DMS53 (cell line): ENCODE data around the gene PGPEP1.
"Not testable (repeated sequence)": the region's sequence is repeated elsewhere in the genome, so short reads cannot be mapped to it uniquely, and the experiment has no call there.

Experiments
- DNase-seq: peaks from one replicate; lab custom pipeline; 2025; lab: John Stamatoyannopoulos, UW

Gene PGPEP1

GRCh38 chr19:18332917-18333530, 7.4 kb upstream of the PGPEP1 start:
- DNase-seq, result no peak

GRCh38 chr19:18333680-18334079, 6.7 kb upstream of the PGPEP1 start:
- DNase-seq, result no peak

GRCh38 chr19:18336121-18336520, 4.3 kb upstream of the PGPEP1 start:
- DNase-seq, result no peak

DNA sequence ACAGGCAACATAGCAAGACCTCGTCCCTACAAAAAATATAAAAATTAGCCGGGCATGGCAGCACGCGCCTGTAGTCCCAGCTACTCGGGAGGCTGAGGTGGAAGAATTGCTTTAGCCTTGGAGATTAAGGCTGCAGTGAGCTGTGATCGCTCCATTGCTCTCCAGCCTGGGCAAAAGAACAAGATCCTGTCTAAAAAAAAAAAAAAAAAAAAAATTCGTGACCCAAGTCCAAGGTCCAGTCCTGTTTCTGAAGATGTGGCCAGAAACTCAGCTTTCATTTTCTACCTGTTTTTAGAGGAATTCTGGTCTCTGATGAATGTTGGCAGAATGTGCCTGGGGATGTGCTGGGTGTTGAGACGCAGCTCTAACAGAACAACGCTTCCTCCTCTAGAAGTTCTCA, 1.9 kb upstream of the PGPEP1 start:
- DNase-seq, result peak; percentile 30

GRCh38 chr19:18339723-18340122, 675 bp upstream of the PGPEP1 start:
- peak; percentile 46 for DNase-seq

- DNase-seq, result peak; percentile 70
Measured at GRCh38 chr19:18340990-18341868, 831 bp downstream of the PGPEP1 start.

- DNase-seq, result no peak
Measured at GRCh38 chr19:18342090-18342632, 1.8 kb downstream of the PGPEP1 start.

- no peak for DNase-seq
Measured at GRCh38 chr19:18344582-18344950, 4.2 kb downstream of the PGPEP1 start.

- DNase-seq, result no peak
Measured at GRCh38 chr19:18345296-18345695, 4.9 kb downstream of the PGPEP1 start.

DNA sequence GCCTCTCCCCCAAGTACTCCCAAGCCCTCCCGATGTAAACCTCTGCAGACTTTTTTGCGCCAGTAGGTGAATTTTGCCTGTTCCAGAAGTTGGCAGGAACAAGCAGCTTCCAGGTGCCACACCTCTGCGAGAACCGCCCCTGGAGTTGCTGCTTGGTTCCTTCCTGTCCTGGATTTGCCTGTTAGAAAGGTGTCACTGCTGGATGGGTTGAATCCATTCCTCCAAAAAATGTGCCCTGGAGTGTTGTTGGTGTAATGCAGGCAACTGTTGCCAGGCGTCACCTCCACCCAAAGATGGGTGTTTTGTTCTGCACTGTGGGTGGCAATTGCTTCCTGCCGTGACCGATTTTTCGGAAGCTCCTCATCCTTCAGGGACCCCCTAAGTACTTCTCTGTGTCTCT, 5.7 kb downstream of the PGPEP1 start:
- DNase-seq, result peak; percentile 26

DNA sequence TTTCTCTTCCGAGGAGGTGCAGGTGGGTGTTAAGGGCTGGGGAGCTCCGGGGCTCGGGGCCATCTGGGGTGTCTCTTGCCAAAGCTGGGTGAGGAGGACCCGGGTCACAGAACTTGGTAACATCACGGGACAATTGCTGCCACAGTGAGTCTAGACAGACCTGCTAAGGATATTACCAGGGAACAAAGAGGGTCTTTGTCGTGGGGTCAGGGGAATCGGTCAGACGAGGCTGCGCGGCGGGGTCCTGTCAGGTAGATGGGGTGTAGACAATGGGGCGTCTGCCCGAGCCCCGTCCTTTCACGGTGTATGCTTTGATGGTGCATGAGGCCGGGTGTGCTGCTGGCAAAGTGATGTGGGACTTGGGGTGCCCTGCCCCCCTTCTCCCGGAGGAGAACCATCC, 7.8 kb downstream of the PGPEP1 start:
- no peak for DNase-seq

DNA sequence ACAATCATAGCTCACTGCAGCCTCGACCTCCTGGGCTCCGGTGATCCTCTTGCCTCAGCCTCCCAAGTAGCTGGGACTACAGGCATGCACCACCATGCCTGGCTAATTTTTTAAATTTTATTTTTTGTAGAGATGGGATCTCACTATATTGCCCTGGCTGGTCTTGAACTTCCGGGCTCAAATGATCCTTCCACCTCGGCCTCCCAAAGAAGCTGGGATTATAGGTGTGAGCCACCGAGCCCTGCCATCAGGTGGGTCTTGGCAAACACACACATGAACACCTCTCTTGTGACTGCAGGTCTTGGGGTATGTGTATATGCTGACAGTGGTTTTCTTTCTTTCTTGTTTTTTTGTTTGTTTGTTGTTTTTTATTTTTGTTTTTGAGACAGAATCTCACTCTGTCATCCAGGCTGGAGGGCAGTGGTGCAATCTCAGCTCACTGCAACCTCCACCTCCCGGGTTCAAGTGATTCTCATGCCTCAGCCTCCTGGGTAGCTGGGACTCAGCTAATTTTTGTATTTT, 8.5 kb downstream of the PGPEP1 start:
- DNase-seq, result not testable (repeated sequence)

DNA sequence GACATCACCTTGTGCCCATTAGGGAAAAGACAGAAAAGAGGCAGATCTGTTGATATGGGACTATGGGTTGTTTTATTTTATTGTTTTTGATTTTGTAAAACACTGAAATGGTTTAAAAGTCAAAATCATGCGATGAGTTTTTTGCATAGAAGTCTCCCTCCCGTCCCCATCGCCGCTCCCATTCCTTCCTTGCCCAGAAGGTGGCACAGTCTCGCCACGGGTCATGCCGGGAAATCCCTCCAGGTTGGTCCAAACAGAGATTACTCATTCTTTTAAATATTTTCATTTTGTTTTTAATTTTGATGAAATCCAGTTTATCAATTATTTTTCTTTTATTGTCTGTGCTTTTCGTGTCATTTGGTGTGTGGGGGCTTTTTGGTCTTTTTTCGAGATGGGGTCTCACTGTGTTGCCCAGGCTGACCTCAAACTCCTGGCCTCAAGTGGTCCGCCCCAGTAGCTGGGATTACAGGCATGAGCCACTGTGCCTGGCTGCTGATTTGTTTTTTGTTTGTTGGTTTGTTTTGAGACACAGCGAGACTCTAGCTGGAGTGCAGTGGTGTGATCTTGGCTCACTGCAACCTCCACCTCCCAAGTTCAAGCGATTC, 9.2 kb downstream of the PGPEP1 start:
- DNase-seq, result peak; percentile 70

DNA sequence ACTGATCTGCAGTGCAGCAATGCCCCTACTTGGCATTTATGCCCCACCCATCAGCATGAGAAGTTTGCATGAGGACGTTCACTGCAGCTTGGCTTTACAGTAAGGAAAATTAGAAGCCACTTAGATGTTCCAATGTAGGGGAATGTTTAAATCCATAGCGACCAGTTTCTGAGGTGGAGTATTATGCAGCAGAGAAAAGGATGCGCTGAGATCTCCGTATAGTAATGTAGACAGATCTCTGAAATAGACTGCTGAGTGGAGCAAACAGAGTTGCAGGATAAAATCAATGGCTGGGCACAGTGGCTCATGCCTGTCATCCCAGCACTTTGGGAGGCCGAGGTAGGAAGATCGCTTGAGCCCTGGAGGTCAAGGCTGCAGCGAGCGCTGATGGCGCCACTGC, 10.1 kb downstream of the PGPEP1 start:
- DNase-seq, result no peak

DNA sequence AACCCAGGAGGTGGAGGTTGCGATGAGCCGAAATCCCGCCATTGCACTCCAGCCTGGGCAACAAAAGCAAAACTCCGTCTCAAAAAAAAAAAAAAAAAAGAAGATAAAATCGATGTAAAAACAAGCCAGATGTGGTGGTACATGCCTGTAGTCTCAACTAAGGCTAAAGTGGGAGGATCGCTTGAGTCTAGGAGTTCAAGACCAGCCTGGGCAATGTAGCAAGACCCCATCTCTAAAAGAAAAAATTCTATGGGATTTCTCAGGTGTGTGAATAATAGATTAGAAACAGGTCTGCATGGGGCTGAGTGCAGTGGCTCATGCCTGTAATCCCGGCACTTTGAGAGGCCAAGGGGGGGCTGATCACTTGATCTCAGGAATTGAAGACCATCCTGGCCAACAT, 11.1 kb downstream of the PGPEP1 start:
- no peak for DNase-seq

DNA sequence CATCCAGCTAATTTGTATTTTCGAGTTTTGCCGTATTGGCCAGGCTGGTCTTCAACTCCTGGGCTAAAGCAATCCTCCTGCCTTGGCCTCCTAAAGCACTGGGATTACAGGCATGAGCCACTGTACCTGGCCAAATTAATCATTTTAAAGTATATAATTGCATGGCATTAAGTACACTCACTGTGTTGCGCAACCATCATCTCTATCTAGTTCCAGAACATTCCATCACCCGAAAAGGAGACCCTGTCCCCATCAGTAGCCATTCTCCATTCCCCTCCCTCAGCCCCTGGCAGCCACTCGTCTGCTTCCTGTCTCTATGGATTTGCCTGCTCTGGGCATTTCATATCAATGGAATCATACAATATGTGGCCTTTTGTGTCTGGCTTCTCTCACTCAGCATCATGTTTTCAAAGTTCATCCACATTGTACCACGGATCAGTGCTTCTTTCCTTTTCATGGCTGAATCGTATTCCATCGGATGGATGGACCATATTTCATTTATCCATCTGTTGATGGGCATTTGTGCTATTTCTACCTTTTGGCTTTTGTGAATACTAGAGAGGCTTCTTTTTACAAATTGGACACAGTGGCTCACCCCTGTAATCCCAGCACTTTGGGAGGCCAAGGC, 13.1 kb downstream of the PGPEP1 start:
- no peak for DNase-seq

DNA sequence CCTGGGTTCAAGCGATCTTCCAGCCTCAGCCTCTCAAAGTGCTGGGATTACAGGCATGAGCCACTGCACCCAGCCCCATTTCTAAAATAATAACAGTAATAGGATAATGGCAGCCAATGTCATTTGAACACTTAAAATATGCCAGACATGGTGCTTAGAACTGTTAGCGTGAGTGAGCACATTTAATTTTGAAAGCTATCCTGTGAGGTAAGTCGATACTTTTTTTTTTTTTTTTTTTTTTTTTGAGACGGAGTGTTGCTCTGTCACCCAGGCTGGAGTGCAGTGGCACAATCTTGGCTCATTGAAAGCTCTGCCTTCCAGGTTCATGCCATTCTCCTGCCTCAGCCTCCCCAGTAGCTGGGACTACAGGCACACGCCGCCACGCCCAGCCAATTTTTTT, 14.3 kb downstream of the PGPEP1 start:
- DNase-seq, result not testable (repeated sequence)

DNA sequence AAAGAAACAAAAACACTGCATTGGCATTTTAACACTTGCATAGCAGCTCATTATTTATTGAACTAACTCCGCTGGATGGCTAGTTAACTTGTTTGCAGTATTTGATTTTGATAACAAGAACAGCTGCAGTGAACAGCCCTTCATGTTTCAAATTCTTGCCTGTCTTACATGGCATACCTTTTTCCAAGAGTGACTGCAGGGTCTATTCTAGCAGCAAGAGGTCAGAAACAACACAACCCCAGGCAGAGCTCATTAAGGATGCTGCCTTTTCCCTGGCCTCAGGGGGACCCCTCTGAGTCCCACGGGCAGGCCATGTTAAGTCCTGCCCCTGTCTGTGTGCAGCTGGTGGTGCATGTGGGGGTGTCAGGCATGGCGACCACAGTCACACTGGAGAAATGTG, 16.6 kb downstream of the PGPEP1 start:
- no peak for DNase-seq

GRCh38 chr19:18361646-18362045, 21.2 kb downstream of the PGPEP1 start:
- no peak for DNase-seq

DNA sequence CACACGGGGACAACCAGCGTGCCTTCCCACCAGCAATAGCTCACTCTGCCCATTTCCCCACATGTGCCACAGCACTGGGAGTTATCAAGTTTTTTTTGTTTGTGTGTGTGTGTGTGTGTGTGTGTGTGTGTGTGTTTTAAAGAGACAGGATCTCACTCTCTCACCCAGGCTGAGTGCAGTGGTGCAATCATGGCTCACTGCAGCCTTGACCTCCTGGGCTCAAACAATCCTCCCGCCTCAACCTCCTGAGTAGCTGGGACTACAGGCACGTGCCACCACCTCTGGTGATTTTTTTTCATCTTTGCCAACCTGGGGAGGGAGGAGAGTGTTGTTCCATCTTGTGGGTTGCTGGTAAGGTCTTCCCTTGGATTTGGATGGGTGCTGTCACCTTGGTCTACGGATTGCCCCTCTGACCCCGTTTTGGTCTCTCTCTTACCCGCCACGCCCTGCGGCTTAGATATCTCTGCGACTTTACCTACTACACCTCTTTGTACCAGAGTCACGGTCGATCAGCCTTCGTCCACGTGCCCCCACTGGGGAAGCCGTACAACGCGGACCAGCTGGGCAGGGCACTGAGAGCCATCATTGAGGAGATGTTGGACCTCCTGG, 22.6 kb downstream of the PGPEP1 start:
- DNase-seq, result no peak

DNA sequence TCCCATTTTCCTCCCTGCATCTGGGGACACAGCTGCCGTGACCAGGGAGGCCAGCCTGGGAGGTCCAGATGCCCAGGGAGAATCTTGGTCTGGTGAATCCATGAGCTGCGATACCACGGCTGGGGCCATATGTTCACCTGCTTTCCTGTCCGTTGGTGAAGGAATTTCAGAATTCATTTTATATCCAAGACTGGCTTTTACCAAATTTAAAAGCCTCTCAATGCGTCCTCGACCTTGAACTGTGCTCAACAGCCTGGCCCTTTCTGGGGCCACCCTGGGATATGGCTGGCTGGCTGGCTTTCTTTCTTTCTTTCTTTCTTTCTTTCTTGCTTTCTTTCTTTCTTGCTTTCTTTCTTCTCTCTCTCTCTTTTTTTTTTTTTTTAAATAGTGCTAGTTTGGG, 23.4 kb downstream of the PGPEP1 start:
- DNase-seq, result no peak
